ENCODE results near the gene RNU6-9. TPM values are rescaled to one million over a fixed set of nuclear protein-coding genes. Genes with fewer than 3 reads are reported as not detected.

Gene RNU6-9
- total RNA-seq, 2 experiments from 2014 or later = not detected

- intact Hi-C loops (cut with DNase I, micrococcal nuclease) = no loop called here
- H3K27me3 Mint-ChIP-seq = no peaks in the 10 kb centered on the region
These were observed 41.0 kb downstream of the RNU6-9 start for GRCh38 chr19:934197-934840.

DNA sequence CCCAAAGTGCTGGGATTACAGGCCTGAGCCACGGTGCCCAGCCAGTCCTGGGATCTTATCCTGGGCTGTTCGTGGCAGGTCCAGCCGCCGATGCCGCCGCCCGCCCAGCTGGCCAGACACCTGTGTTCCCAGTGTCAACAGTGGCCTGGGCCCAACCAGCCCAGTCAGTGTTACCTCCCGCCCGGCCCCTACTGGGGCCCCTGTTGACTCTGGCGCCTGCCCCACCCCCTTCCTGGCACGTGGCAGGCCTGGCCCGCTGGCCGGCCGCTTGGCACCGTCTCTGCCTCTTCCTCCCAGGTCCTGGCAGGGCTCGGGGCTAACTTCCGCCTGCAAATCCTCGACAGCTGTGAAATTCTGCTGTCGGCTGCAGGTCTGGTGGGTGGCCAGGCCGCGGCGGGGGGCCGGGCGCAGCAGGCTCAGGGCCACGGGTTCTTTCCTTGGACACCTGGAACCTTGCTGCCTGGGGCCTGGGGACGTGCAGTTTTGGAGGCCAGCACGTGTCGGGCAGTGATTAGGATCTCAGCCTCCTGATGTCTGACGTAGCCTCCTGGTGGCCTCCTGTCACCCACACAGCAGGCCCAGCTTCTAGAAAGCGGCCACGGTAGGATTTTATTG is 41.7 kb downstream of the RNU6-9 start:
- POLR2A ChIA-PET = no interaction called here
- CTCF ChIA-PET = interaction anchor here (0.7 to 0.8 kb wide), 2 partner anchors 12 to 329 kb away, joined by 3 to 4 read pairs; no protein-coding TSS in a partner anchor

More at GRCh38 chr19:934197-934840, 41.0 kb downstream of the RNU6-9 start:
- DNase-seq (no peak), ATAC-seq (no peak)
- peaks cover 20% of the 10 kb centered on the region for H3K4me1 Mint-ChIP-seq
- H3K9me3 Mint-ChIP-seq (ENCODE audit: low read depth) = no peaks in the 10 kb centered on the region
- no peak overlapping the region for H3K4me3 Mint-ChIP-seq
- H3K27ac Mint-ChIP-seq = no peak overlapping the region
- POLR2A ChIA-PET = no interaction called here
- H3K36me3 Mint-ChIP-seq (ENCODE audit: low read depth) = peaks cover 5% of the 10 kb centered on the region
- CTCF ChIA-PET = interaction anchor here (0.7 kb wide), 1 partner anchor 11 kb away, joined by 4 read pairs; no protein-coding TSS in a partner anchor

DNA sequence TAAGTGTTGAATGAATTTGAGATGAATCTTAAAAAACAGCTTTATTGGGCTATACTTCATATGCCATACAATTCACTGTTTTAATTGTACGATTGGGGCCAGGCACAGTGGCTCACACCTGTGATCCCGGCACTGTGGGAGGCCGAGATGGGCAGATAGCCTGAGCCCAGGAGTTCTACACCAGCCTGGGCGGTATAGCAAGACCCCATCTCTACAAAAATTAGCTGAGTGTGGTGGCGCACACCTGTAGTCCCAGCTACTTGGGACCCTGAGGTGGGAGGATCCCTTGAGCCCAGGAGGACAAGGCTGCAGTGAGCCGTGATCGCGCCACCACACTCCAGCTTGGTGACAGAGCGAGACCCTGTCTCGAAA is 42.9 kb downstream of the RNU6-9 start:
- POLR2A ChIA-PET = no interaction called here
- intact Hi-C loops (cut with DNase I, micrococcal nuclease) = no loop called here
- Mint-ChIP-seq H3K27ac (no peak overlapping the region), H3K36me3 (ENCODE audit: low read depth) (peaks cover 8% of the 10 kb centered on the region), H3K9me3 (ENCODE audit: low read depth) (no peaks in the 10 kb centered on the region), H3K4me1 (peaks cover 30% of the 10 kb centered on the region), H3K4me3 (no peak overlapping the region), H3K27me3 (no peaks in the 10 kb centered on the region)
- DNase-seq (no peak), ATAC-seq (no peak)
- CTCF ChIA-PET = interaction anchor here (0.6 to 0.9 kb wide), 4 partner anchors 19 to 343 kb away, joined by 3 to 5 read pairs (median 3); no protein-coding TSS in a partner anchor

More for the DNA sequence above, 41.7 kb downstream of the RNU6-9 start:
- no peak overlapping the region for H3K27ac Mint-ChIP-seq
- peaks cover 6% of the 10 kb centered on the region for H3K36me3 Mint-ChIP-seq (ENCODE audit: low read depth)
- H3K4me1 Mint-ChIP-seq = peaks cover 25% of the 10 kb centered on the region
- no peak for DNase-seq
- intact Hi-C loops (cut with DNase I, micrococcal nuclease) = no loop called here
- H3K4me3 Mint-ChIP-seq = no peak overlapping the region
- no peaks in the 10 kb centered on the region for H3K27me3 Mint-ChIP-seq
- H3K9me3 Mint-ChIP-seq (ENCODE audit: low read depth) = no peaks in the 10 kb centered on the region
- ATAC-seq = no peak

DNA sequence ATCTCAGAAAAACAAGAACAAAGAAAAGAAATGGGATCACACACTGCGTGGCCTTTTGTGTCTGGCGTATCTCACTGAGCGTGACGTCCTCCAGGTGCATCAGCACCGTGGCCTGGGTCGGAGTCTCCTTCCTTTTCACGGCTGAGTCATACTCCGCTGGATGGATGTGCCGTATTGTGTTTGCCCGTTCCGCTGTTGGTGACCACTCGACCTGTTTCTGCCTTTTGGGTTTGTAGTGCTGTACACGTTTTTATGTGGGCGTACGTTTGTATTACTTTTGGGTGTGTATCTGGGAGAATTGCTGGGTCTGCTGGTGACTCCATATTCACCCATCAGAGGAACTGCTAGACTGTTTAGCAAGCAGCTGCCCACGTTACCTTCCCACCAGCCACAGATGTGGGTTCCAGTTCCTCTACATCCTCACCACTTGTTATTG is 44.0 kb downstream of the RNU6-9 start:
- H3K36me3 Mint-ChIP-seq (ENCODE audit: low read depth) = peaks cover 5% of the 10 kb centered on the region
- H3K4me3 Mint-ChIP-seq = no peak overlapping the region
- H3K9me3 Mint-ChIP-seq (ENCODE audit: low read depth) = no peaks in the 10 kb centered on the region
- ATAC-seq (peak; percentile 61), DNase-seq (peak; percentile 72)
- CTCF ChIA-PET = interaction anchor here (0.6 to 0.7 kb wide), 2 partner anchors 32 to 166 kb away, joined by 3 to 4 read pairs; no protein-coding TSS in a partner anchor
- no peak overlapping the region for H3K27ac Mint-ChIP-seq
- POLR2A ChIA-PET = no interaction called here
- no peaks in the 10 kb centered on the region for H3K27me3 Mint-ChIP-seq
- H3K4me1 Mint-ChIP-seq = peaks cover 32% of the 10 kb centered on the region
- intact Hi-C loops (cut with DNase I, micrococcal nuclease) = no loop called here

GRCh38 chr19:938233-938923 is 45.1 kb downstream of the RNU6-9 start:
- ChIA-PET CTCF (interaction anchor here (0.7 to 1.6 kb wide), 2 partner anchors 31 to 44 kb away, joined by 3 to 5 read pairs; no protein-coding TSS in a partner anchor), POLR2A (interaction anchor here (0.6 kb wide), 2 partner anchors 19 to 110 kb away, joined by 3 to 6 read pairs; no protein-coding TSS in a partner anchor)
- no peaks in the 10 kb centered on the region for H3K27me3 Mint-ChIP-seq
- no peak overlapping the region for H3K27ac Mint-ChIP-seq
- peaks cover 5% of the 10 kb centered on the region for H3K36me3 Mint-ChIP-seq (ENCODE audit: low read depth)
- ATAC-seq (no peak), DNase-seq (no peak)
- no peak overlapping the region for H3K4me3 Mint-ChIP-seq
- H3K4me1 Mint-ChIP-seq = peaks cover 26% of the 10 kb centered on the region
- H3K9me3 Mint-ChIP-seq (ENCODE audit: low read depth) = no peaks in the 10 kb centered on the region
- intact Hi-C loops (cut with DNase I, micrococcal nuclease) = no loop called here

- CTCF ChIA-PET = no interaction called here
- H3K4me3 Mint-ChIP-seq = no peak overlapping the region
- peaks cover 5% of the 10 kb centered on the region for H3K36me3 Mint-ChIP-seq (ENCODE audit: low read depth)
These were observed 46.2 kb downstream of the RNU6-9 start for GRCh38 chr19:939439-939838.

GRCh38 chr19:939922-940321 is 46.6 kb downstream of the RNU6-9 start:
- Mint-ChIP-seq H3K9me3 (ENCODE audit: low read depth) (no peaks in the 10 kb centered on the region), H3K27me3 (no peaks in the 10 kb centered on the region), H3K27ac (peak overlapping the region; percentile 68), H3K4me1 (peaks cover 26% of the 10 kb centered on the region), H3K36me3 (ENCODE audit: low read depth) (peaks cover 5% of the 10 kb centered on the region), H3K4me3 (peak overlapping the region; percentile 61)
- ChIA-PET POLR2A (no interaction called here), CTCF (no interaction called here)
- ATAC-seq (no peak), DNase-seq (no peak)
- intact Hi-C loops (cut with DNase I, micrococcal nuclease) = loop anchor here in 1 of 2 experiments (2.0 kb wide), 1 partner anchor 17 kb away; no protein-coding TSS in a partner anchor

More at GRCh38 chr19:939439-939838, 46.2 kb downstream of the RNU6-9 start:
- DNase-seq (no peak), ATAC-seq (no peak)
- intact Hi-C loops (cut with DNase I, micrococcal nuclease) = no loop called here
- POLR2A ChIA-PET = no interaction called here
- no peaks in the 10 kb centered on the region for H3K9me3 Mint-ChIP-seq (ENCODE audit: low read depth)
- H3K4me1 Mint-ChIP-seq = peaks cover 26% of the 10 kb centered on the region
- no peak overlapping the region for H3K27ac Mint-ChIP-seq
- H3K27me3 Mint-ChIP-seq = no peaks in the 10 kb centered on the region

GRCh38 chr19:940591-941291 is 47.5 kb downstream of the RNU6-9 start:
- H3K36me3 Mint-ChIP-seq (ENCODE audit: low read depth) = peaks cover 5% of the 10 kb centered on the region
- CTCF ChIA-PET = interaction anchor here (1.0 kb wide), 1 partner anchor 41 kb away, joined by 3 read pairs; no protein-coding TSS in a partner anchor
- intact Hi-C loops (cut with DNase I, micrococcal nuclease) = loop anchor here in 1 of 2 experiments (2.0 kb wide), 1 partner anchor 16 kb away; no protein-coding TSS in a partner anchor
- ATAC-seq (peak; percentile 74), DNase-seq (peak; percentile 77)
- peaks cover 26% of the 10 kb centered on the region for H3K4me1 Mint-ChIP-seq
- H3K27ac Mint-ChIP-seq = no peak overlapping the region
- H3K27me3 Mint-ChIP-seq = no peaks in the 10 kb centered on the region
- peak overlapping the region; percentile 73 for H3K4me3 Mint-ChIP-seq
- no peaks in the 10 kb centered on the region for H3K9me3 Mint-ChIP-seq (ENCODE audit: low read depth)
- POLR2A ChIA-PET = no interaction called here

- ATAC-seq (peak; percentile 3), DNase-seq (no peak)
- peaks cover 26% of the 10 kb centered on the region for H3K4me1 Mint-ChIP-seq
- no peaks in the 10 kb centered on the region for H3K27me3 Mint-ChIP-seq
- ChIA-PET CTCF (interaction anchor here (1.0 kb wide), 1 partner anchor 40 kb away, joined by 3 read pairs; no protein-coding TSS in a partner anchor), POLR2A (no interaction called here)
- H3K36me3 Mint-ChIP-seq (ENCODE audit: low read depth) = peaks cover 5% of the 10 kb centered on the region
- intact Hi-C loops (cut with DNase I, micrococcal nuclease) = loop anchor here in 1 of 2 experiments (2.0 kb wide), 1 partner anchor 15 kb away; no protein-coding TSS in a partner anchor
- H3K4me3 Mint-ChIP-seq = peak overlapping the region; percentile 73
- no peaks in the 10 kb centered on the region for H3K9me3 Mint-ChIP-seq (ENCODE audit: low read depth)
- H3K27ac Mint-ChIP-seq = peak overlapping the region; percentile 53
These were observed 48.2 kb downstream of the RNU6-9 start for GRCh38 chr19:941292-942132.

- no peaks in the 10 kb centered on the region for H3K9me3 Mint-ChIP-seq (ENCODE audit: low read depth)
- DNase-seq (no peak), ATAC-seq (no peak)
- H3K4me1 Mint-ChIP-seq = peaks cover 24% of the 10 kb centered on the region
- no peak overlapping the region for H3K4me3 Mint-ChIP-seq
- peaks cover 5% of the 10 kb centered on the region for H3K36me3 Mint-ChIP-seq (ENCODE audit: low read depth)
- no peaks in the 10 kb centered on the region for H3K27me3 Mint-ChIP-seq
- ChIA-PET POLR2A (no interaction called here), CTCF (interaction anchor here (0.9 kb wide), 1 partner anchor 40 kb away, joined by 3 read pairs; no protein-coding TSS in a partner anchor)
- H3K27ac Mint-ChIP-seq = no peak overlapping the region
- intact Hi-C loops (cut with DNase I, micrococcal nuclease) = no loop called here
These were observed 48.9 kb downstream of the RNU6-9 start for GRCh38 chr19:942133-942645.

All from activated CD4-positive, alpha-beta T cell treated with anti-CD3 and anti-CD28 coated beads for 36 hours (primary cell).